Measurements from ENCODE around the gene B9D1.

- no peak for TF ChIP-seq CTCF (IDR thresholded peaks at IDR 0.05)
- no peak for TF ChIP-seq MAX (IDR thresholded peaks at IDR 0.05; ENCODE audit: low read depth)
- no peak for TF ChIP-seq JUND (IDR thresholded peaks at IDR 0.05)
- no peak for TF ChIP-seq YY1 (IDR thresholded peaks at IDR 0.05; ENCODE audit: low read depth)
- TF ChIP-seq ZBTB33 (IDR thresholded peaks at IDR 0.05; ENCODE audit: borderline replicate concordance, low read depth), result no peak
- TF ChIP-seq FOXM1 (IDR thresholded peaks at IDR 0.05; ENCODE audit: low read depth), result no peak
- no peak for TF ChIP-seq GATA2 (CRISPR knock-in tag; IDR thresholded peaks at IDR 0.05)
- no peak for TF ChIP-seq REST (IDR thresholded peaks at IDR 0.05; ENCODE audit: low read depth, low read length)
- no peak for TF ChIP-seq USF1 (IDR thresholded peaks at IDR 0.05; ENCODE audit: borderline replicate concordance, low read depth)
- TF ChIP-seq RAD21 (IDR thresholded peaks at IDR 0.05; ENCODE audit: low read length), result no peak
- no peak for TF ChIP-seq RCOR1 (IDR thresholded peaks at IDR 0.05; ENCODE audit: low read length)
- TF ChIP-seq FOXJ3 (CRISPR knock-in tag; IDR thresholded peaks at IDR 0.05), result no peak
- TF ChIP-seq MXI1 (IDR thresholded peaks at IDR 0.05; ENCODE audit: low read depth, low read length), result no peak
- TF ChIP-seq FOSL2 (IDR thresholded peaks at IDR 0.05; ENCODE audit: borderline replicate concordance, low read depth), result no peak
These were observed 30.8 kb downstream of the B9D1 start for GRCh38 chr17:19331543-19332245.

Measured in SK-N-SH (cell line).